ENCODE measurements around the gene RABGEF1.
"Not testable (repeated sequence)": the region's sequence is repeated elsewhere in the genome, so short reads cannot be mapped to it uniquely, and the experiment has no call there.

The RABGEF1 gene

DNA sequence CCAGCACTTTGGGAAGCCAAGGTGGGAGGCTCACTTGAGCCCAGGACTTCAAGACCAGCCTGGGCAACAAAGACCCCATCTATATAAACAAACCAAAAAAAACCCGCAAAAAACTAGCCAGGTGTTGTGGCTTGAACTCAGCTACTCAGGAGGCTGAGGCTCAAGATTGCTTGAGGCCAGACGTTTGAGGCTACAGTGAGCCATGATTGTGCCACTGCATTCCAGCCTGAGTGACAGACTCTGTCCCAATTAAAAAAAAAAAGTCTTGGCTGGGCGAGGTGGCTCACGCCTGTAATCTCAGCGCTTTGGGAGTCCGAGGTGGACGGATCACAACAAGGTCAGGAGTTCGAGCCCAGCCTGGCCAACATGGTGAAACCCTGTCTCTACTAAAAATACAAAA, 11.4 kb downstream of the RABGEF1 start:
- Histone ChIP-seq H3K36me3 (ENCODE audit: insufficient read depth, low read length) (no peaks in the 10 kb centered on the region), H3K4me1 (ENCODE audit: insufficient read depth, low read length) (peaks cover 22% of the 10 kb centered on the region), H3K27me3 (ENCODE audit: control insufficient read depth in 1 of 2, insufficient read depth in 2 of 2, low read length in 2 of 2) (no peaks in the 10 kb centered on the region), H3K4me3 (ENCODE audit: low read depth in 1 of 2, low read length in 2 of 2) (no peak overlapping the region), H3K27ac (ENCODE audit: low read depth, low read length) (no peak overlapping the region), H3K9me3 (ENCODE audit: low read length) (no peaks in the 10 kb centered on the region), H3K9ac (ENCODE audit: low read length) (no peak overlapping the region)

DNA sequence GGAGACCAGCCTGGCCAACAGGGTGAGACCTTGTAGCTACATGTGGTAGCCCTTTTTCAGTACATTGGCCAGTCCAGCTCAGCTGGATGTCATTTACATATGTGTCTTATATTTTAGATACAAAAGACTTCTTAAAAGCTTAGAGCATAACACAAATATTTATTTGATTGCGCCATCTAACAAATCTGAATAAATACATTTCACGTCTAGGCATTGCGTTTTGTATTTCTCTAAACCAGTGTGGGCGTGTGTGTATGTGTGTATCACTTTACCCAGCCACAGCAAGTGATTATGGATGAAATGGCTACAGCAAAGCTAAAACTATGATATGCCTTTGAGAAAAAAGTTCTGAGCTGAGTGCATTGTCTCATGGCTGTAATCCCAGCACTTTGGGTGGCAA, 14.0 kb downstream of the RABGEF1 start:
- Histone ChIP-seq H3K27me3 (ENCODE audit: control insufficient read depth in 1 of 2, insufficient read depth in 2 of 2, low read length in 2 of 2) (no peaks in the 10 kb centered on the region), H3K9me3 (ENCODE audit: low read length) (no peaks in the 10 kb centered on the region), H3K36me3 (ENCODE audit: insufficient read depth, low read length) (no peaks in the 10 kb centered on the region), H3K4me1 (ENCODE audit: insufficient read depth, low read length) (peaks cover 4% of the 10 kb centered on the region), H3K9ac (ENCODE audit: low read length) (no peak overlapping the region), H3K27ac (ENCODE audit: low read depth, low read length) (no peak overlapping the region), H3K4me3 (ENCODE audit: low read depth in 1 of 2, low read length in 2 of 2) (no peak overlapping the region)

DNA sequence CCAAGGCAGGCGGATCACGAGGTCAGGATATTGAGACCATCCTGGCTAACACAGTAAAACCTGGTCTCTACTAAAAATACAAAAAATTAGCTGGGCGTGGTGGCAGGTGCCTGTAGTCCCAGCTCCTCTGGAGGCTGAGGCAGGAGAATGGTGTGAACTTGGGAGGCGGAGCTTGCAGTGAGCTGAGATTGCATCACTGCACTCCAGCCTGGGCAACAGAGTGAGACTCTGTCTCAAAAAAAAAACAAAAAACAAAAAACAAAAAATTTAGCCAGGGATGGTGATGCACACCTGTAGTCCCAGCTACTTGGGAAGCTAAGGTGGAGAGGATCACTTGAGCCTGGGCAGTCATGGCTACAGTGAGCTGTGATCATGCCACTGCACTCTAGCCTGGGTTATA, 14.5 kb downstream of the RABGEF1 start:
- not testable (repeated sequence) for H3K4me1 ChIP-seq (ENCODE audit: insufficient read depth, low read length); H3K4me3 ChIP-seq (ENCODE audit: low read depth in 1 of 2, low read length in 2 of 2); H3K36me3 ChIP-seq (ENCODE audit: insufficient read depth, low read length); H3K27ac ChIP-seq (ENCODE audit: low read depth, low read length); H3K9ac ChIP-seq (ENCODE audit: low read length); H3K27me3 ChIP-seq (ENCODE audit: control insufficient read depth in 1 of 2, insufficient read depth in 2 of 2, low read length in 2 of 2); H3K9me3 ChIP-seq (ENCODE audit: low read length)

DNA sequence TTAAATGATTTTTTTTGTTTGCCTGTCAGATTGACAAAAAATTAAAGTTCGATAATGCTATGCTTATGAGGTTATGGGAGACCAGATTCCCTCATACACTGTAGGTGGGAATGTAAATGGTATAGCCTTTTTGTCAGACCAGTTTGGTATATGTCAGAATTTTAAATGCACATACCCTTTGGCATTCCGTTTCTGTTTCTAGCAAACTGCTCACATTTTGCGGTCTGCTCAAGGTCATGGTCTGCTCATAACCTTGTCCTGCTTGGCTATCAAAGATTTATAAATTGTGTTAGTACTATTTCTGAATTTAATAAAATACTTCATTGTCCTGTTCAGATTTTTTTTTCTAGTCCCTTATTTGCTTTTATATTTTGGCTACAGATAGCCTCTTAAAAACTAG, 15.7 kb downstream of the RABGEF1 start:
- not testable (repeated sequence) for H3K36me3 ChIP-seq (ENCODE audit: insufficient read depth, low read length); H3K9me3 ChIP-seq (ENCODE audit: low read length); H3K27me3 ChIP-seq (ENCODE audit: control insufficient read depth in 1 of 2, insufficient read depth in 2 of 2, low read length in 2 of 2); H3K27ac ChIP-seq (ENCODE audit: low read depth, low read length); H3K9ac ChIP-seq (ENCODE audit: low read length); H3K4me1 ChIP-seq (ENCODE audit: insufficient read depth, low read length); H3K4me3 ChIP-seq (ENCODE audit: low read depth in 1 of 2, low read length in 2 of 2)

DNA sequence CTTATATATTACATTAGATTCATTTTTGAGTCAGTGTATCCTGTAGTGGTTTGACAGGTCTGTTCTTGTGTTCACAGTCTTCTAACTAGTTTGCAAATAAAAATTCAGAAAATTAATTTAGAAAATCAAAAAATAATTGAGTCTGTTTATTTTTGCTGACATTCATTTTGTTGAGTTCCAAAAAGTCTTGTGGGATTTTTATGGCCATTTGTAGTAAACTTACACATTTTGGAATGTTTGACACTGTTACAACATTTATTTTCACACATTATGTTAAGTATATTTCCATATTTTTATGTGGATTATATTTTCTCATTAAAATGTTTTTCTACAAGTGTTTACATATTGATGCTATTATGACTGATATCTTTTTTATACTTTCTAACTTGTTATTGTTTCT, 16.4 kb downstream of the RABGEF1 start:
- no peaks in the 10 kb centered on the region for H3K9me3 ChIP-seq (ENCODE audit: low read length)
- H3K27ac ChIP-seq (ENCODE audit: low read depth, low read length): no peak overlapping the region
- no peaks in the 10 kb centered on the region for H3K27me3 ChIP-seq (ENCODE audit: control insufficient read depth in 1 of 2, insufficient read depth in 2 of 2, low read length in 2 of 2)
- no peak overlapping the region for H3K4me3 ChIP-seq (ENCODE audit: low read depth in 1 of 2, low read length in 2 of 2)
- H3K36me3 ChIP-seq (ENCODE audit: insufficient read depth, low read length): no peaks in the 10 kb centered on the region
- H3K9ac ChIP-seq (ENCODE audit: low read length): no peak overlapping the region
- no peaks in the 10 kb centered on the region for H3K4me1 ChIP-seq (ENCODE audit: insufficient read depth, low read length)

DNA sequence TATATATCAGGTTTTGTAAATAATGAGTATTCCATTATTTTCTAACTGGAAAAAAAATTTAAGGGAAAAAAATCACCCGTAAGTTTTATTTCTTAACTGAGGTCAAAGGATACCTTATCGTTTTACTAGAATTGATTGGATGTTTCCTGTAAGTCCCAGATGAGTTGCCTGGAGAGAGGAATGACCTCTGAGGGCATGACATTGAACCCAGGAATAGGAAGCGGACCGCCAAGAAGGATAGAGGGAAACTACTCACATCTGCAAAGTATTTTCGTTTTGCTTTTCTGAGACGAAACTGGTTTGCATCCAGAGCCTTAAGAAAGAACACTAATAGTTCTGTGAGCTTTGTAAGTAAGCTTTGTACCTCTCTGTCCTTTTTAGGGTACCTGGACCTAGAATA, 17.4 kb downstream of the RABGEF1 start:
- Histone ChIP-seq H3K27ac (ENCODE audit: low read depth, low read length) (no peak overlapping the region), H3K9ac (ENCODE audit: low read length) (no peak overlapping the region), H3K36me3 (ENCODE audit: insufficient read depth, low read length) (no peaks in the 10 kb centered on the region), H3K27me3 (ENCODE audit: control insufficient read depth in 1 of 2, insufficient read depth in 2 of 2, low read length in 2 of 2) (no peaks in the 10 kb centered on the region), H3K4me3 (ENCODE audit: low read depth in 1 of 2, low read length in 2 of 2) (no peak overlapping the region), H3K4me1 (ENCODE audit: insufficient read depth, low read length) (no peaks in the 10 kb centered on the region), H3K9me3 (ENCODE audit: low read length) (no peaks in the 10 kb centered on the region)

DNA sequence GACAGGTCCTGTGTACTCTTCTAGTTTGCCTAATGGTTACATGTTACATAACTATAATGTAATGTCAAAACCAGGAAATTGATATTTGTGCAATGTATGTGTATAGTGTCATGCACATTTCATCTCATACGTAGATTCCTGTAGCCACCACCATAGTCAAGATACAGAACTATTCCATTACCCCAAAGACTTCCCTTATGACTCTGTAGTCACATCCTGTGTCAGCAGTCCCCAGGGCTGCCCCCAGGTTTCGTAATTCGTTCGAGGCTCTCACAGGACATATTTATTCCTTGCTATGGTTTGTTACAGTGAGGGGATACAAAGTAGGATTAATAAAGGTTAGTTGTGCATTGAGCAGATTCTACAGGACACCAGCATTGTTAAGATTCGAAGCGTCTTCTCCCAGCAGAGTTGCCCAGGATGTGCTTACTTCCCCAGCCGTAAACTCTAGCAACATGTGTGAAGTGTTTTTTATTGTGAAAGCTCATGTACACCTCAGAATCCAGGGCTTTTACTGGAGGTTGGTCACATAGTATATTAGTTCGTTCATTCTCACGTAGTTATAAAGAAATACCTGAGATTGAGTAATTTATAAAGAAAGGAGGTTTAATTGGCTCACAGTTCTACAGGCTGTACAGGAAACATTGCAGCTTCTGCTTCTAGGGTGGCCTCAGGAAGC, 18.6 kb downstream of the RABGEF1 start:
- Histone ChIP-seq H3K27me3 (ENCODE audit: control insufficient read depth in 1 of 2, insufficient read depth in 2 of 2, low read length in 2 of 2) (no peaks in the 10 kb centered on the region), H3K4me3 (ENCODE audit: low read depth in 1 of 2, low read length in 2 of 2) (no peak overlapping the region), H3K36me3 (ENCODE audit: insufficient read depth, low read length) (no peaks in the 10 kb centered on the region), H3K9me3 (ENCODE audit: low read length) (no peaks in the 10 kb centered on the region), H3K4me1 (ENCODE audit: insufficient read depth, low read length) (no peaks in the 10 kb centered on the region), H3K27ac (ENCODE audit: low read depth, low read length) (no peak overlapping the region), H3K9ac (ENCODE audit: low read length) (no peak overlapping the region)

DNA sequence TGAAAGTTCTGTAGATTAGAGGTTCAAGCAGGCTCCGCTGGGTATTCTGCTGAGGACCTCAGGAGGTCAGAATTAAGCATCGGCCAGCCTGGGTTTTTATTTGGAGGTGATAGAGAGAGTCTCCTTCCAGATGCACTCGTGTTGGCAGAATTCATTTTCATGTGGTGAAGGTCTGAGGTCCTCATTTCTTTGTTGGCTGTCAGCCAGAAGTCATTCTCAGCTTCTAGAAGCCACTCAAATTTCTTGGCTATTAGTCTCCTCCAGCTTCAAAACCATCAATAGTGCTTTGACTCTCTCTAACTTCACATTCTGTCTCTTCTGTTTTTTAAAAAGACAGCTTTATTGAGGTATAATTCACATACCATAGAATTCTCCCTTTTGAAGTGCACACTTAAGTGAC, 22.6 kb downstream of the RABGEF1 start:
- not testable (repeated sequence) for H3K4me3 ChIP-seq (ENCODE audit: low read depth in 1 of 2, low read length in 2 of 2); H3K9ac ChIP-seq (ENCODE audit: low read length); H3K27me3 ChIP-seq (ENCODE audit: control insufficient read depth in 1 of 2, insufficient read depth in 2 of 2, low read length in 2 of 2); H3K4me1 ChIP-seq (ENCODE audit: insufficient read depth, low read length); H3K36me3 ChIP-seq (ENCODE audit: insufficient read depth, low read length); H3K9me3 ChIP-seq (ENCODE audit: low read length); H3K27ac ChIP-seq (ENCODE audit: low read depth, low read length)

DNA sequence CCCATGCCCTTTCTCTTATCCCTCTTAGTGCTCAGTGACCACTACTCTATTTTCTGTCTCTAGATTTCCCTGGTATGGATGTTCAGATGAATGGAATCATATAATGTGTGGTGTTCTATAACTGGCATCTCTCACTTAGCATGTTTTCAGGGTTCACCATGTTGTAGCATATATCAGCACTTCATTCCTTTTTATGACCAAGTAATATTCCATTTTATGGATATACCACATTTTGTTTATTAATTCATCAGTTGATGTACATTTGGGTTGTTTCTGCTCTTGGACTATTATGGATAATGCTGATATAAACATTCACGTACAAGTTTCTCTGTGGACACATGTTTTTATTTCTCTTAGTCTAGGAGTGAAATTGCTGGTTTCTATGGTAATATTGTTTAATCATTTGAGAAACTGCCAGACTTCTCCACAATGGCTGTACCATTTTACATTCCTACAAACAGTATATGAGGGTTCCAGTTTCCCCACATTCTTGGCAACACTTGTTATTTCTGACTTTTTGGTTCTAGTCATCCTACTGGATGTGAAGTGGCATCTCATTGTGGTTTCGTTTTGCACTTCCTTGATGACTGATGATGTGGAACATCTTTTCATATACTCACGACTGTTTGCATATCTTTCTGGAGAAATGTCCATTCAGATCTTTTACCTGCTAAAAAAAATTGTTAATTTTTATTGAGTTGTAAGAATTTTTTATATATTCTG, 23.3 kb downstream of the RABGEF1 start:
- H3K27me3 ChIP-seq (ENCODE audit: control insufficient read depth in 1 of 2, insufficient read depth in 2 of 2, low read length in 2 of 2); H3K9me3 ChIP-seq (ENCODE audit: low read length): not testable (repeated sequence)

DNA sequence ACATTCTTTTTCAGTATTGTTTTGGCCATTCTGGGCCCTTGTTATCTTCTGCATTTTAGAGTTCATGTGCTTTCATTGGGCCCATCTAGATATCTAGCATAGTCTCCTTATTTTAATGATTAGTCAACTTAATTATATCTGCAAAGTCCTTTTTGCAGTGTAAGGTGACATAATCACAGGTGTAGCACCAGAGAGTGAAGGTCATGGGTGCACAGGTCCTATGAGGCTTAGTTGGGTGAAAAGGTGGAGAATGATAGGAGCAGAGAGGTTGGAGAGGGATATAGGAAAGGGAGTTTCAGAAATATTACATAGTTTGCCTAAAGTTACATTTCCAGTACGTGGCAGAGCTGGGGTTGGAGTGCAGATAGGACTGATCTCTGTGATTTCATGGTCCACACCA, 24.4 kb downstream of the RABGEF1 start:
- H3K36me3 ChIP-seq (ENCODE audit: insufficient read depth, low read length); H3K9me3 ChIP-seq (ENCODE audit: low read length); H3K9ac ChIP-seq (ENCODE audit: low read length): not testable (repeated sequence)

More for the DNA sequence above, 23.3 kb downstream of the RABGEF1 start:
- not testable (repeated sequence) for H3K9ac ChIP-seq (ENCODE audit: low read length); H3K4me1 ChIP-seq (ENCODE audit: insufficient read depth, low read length); H3K4me3 ChIP-seq (ENCODE audit: low read depth in 1 of 2, low read length in 2 of 2); H3K27ac ChIP-seq (ENCODE audit: low read depth, low read length); H3K36me3 ChIP-seq (ENCODE audit: insufficient read depth, low read length)

DNA sequence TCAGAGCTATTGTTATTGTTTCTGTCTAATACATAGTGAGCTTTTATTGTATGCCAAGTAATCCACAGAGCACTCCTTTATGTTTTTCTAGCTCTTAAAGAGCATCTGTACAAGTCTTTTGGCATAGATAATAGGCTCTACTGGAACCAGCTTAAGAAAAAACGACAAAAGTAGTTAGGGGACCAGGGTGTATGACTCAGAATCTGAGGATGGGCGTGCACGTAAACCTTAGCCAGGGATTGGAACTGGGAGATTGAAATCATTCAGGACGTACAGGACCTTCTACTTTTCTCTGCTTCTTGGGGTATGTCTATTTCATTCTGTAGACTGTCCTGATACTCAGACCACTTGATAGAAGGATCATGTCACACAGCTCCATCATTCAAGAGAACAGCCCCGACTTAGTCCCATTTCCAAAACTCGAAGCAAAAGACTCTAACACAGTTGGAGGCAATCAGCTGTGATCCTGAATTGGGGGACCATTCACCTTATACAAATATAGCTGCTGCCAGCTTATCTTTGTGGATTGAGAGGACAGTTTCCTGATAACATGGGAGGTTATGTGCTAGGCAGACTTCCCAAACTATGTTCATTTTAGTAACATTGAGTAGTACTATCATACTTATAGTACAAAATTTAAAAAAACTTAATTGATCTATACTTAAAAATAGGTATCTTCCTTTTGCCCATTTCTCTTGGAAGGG, 24.9 kb downstream of the RABGEF1 start:
- not testable (repeated sequence) for H3K9ac ChIP-seq (ENCODE audit: low read length); H3K36me3 ChIP-seq (ENCODE audit: insufficient read depth, low read length); H3K27me3 ChIP-seq (ENCODE audit: control insufficient read depth in 1 of 2, insufficient read depth in 2 of 2, low read length in 2 of 2)

More for the DNA sequence above, 24.4 kb downstream of the RABGEF1 start:
- not testable (repeated sequence) for H3K27ac ChIP-seq (ENCODE audit: low read depth, low read length); H3K4me1 ChIP-seq (ENCODE audit: insufficient read depth, low read length); H3K27me3 ChIP-seq (ENCODE audit: control insufficient read depth in 1 of 2, insufficient read depth in 2 of 2, low read length in 2 of 2); H3K4me3 ChIP-seq (ENCODE audit: low read depth in 1 of 2, low read length in 2 of 2)

More for the DNA sequence above, 24.9 kb downstream of the RABGEF1 start:
- not testable (repeated sequence) for H3K9me3 ChIP-seq (ENCODE audit: low read length); H3K4me3 ChIP-seq (ENCODE audit: low read depth in 1 of 2, low read length in 2 of 2); H3K27ac ChIP-seq (ENCODE audit: low read depth, low read length)
- peaks cover 14% of the 10 kb centered on the region for H3K4me1 ChIP-seq (ENCODE audit: insufficient read depth, low read length)

All from muscle layer of colon (tissue), 2 donors.